Endothelial cell of umbilical vein (primary cell): Measurements from ENCODE around the gene CDH3. TPM values are rescaled to one million over a fixed set of nuclear protein-coding genes. Genes with fewer than 3 reads are reported as not detected.

ENCODE experiments used
- BruUV-seq: library from RNA; stranded (reverse); fragments of 400-500 nt; replicated peaks from 2 replicates; lab custom pipeline; 2021; lab: Mats Ljungman, UMichigan
- CTCF ChIA-PET: fragments of 300-600, 350-600 bp; sonication (Branson Sonifier 250); formaldehyde crosslinking; loops from one replicate; lab custom pipeline; 2021; ENCODE audit warnings: antibody characterized with exemption, inconsistent platforms; lab: Charles Lee
- POLR2A ChIA-PET: fragments of 300-600, 350-600 bp; sonication (Branson Sonifier 250); formaldehyde crosslinking; loops from one replicate; lab custom pipeline; 2021; ENCODE audit warnings: antibody characterized with exemption, inconsistent platforms; lab: Charles Lee
- DNase-seq: peaks from one replicate; pipeline ENCODE4 v3.0.0-alpha.2; 2011; ENCODE audit warnings: low read depth, low spot score
- FAIRE-seq: peaks from 2 replicates; lab custom pipeline; 2011; peaks lifted over from hg19 to GRCh38; lab: Jason Lieb, UNC
- H2AFZ ChIP-seq: 2 replicates; pipeline ENCODE4 v1.6.0; 2012; ENCODE audit warnings: low read depth, low read length, control low read depth, inconsistent platforms
- H3K27ac ChIP-seq: 2 replicates; pipeline ENCODE4 v1.5.1; 2011; ENCODE audit warnings: low read depth, mild to moderate bottlenecking, control low read depth, low read length, moderate library complexity; ENCODE audit not compliant: insufficient read depth
- H3K27me3 ChIP-seq, 2 experiments: 2 replicates each; pipeline versions ENCODE4 v1.6.0 to v1.6.1; 2011; ENCODE audit warnings: low read length in 2 of 2, mixed read lengths in 1 of 2; ENCODE audit not compliant: control insufficient read depth in 2 of 2, insufficient read depth in 2 of 2
- H3K36me3 ChIP-seq, 2 experiments: 2 replicates in 1 of 2; 3 replicates in 1 of 2; pipeline ENCODE4 v1.5.1; 2011; ENCODE audit warnings: low read length in 2 of 2, mild to moderate bottlenecking in 1 of 2, moderate library complexity in 1 of 2; ENCODE audit not compliant: control insufficient read depth in 2 of 2, insufficient read depth in 2 of 2; ENCODE audit errors: extremely low read depth in 1 of 2
- H3K4me1 ChIP-seq: 3 replicates; pipeline ENCODE4 v1.5.1; 2011; ENCODE audit warnings: mild to moderate bottlenecking, low read length; ENCODE audit not compliant: control insufficient read depth, insufficient read depth; ENCODE audit errors: extremely low read depth
- H3K4me2 ChIP-seq: 2 replicates; pipeline ENCODE4 v1.6.1; 2011; ENCODE audit warnings: low read length, control low read depth, mixed read lengths; ENCODE audit not compliant: insufficient read depth
- H3K4me3 ChIP-seq, 3 experiments: fragments of 200-600 bp in 1 of 3; sonication (generic), shearing (Covaris generic) in 1 of 3; replicated peaks in 1 of 3; 2 replicates each; pipeline ENCODE4 v1.5.1; 2011 to 2016; ENCODE audit warnings: control low read depth in 3 of 3, low read length in 3 of 3, mild to moderate bottlenecking in 2 of 3, inconsistent platforms in 1 of 3, low read depth in 1 of 3, moderate library complexity in 1 of 3; ENCODE audit not compliant: insufficient read depth in 1 of 3
- H3K79me2 ChIP-seq: 2 replicates; pipeline ENCODE4 v1.6.0; 2012; ENCODE audit warnings: low read length, inconsistent platforms; ENCODE audit not compliant: control insufficient read depth, insufficient read depth
- H3K9ac ChIP-seq: replicated peaks from 2 replicates; pipeline ENCODE3; 2011; ENCODE audit warnings: low read length, control low read depth; ENCODE audit not compliant: insufficient read depth; ENCODE audit errors: extremely low read depth
- H3K9me1 ChIP-seq: replicated peaks from 3 replicates; pipeline ENCODE4 v1.6.0; 2011; ENCODE audit warnings: mild to moderate bottlenecking, low read length; ENCODE audit not compliant: control insufficient read depth, insufficient read depth; ENCODE audit errors: extremely low read depth
- H3K9me3 ChIP-seq: replicated peaks from 2 replicates; pipeline ENCODE4 v1.5.1; 2012; ENCODE audit warnings: low read length, inconsistent platforms; ENCODE audit not compliant: control insufficient read depth, insufficient read depth
- H4K20me1 ChIP-seq: replicated peaks from 2 replicates; pipeline ENCODE3; 2011; ENCODE audit warnings: mild to moderate bottlenecking, low read length; ENCODE audit not compliant: control insufficient read depth, insufficient read depth; ENCODE audit errors: extremely low read depth
- FOS ChIP-seq: IDR thresholded peaks from 2 replicates; pipeline ENCODE4 v1.6.1; 2011; ENCODE audit warnings: mild to moderate bottlenecking, low read length, moderate library complexity, borderline replicate concordance; ENCODE audit not compliant: insufficient read depth
- GATA2 ChIP-seq: IDR thresholded peaks from 2 replicates; pipeline ENCODE4 v1.7.0; 2011; ENCODE audit warnings: low read depth, mild to moderate bottlenecking, moderate library complexity, mixed read lengths, low read length; ENCODE audit not compliant: insufficient read length, insufficient read depth
- JUN ChIP-seq: IDR thresholded peaks from 2 replicates; pipeline ENCODE4 v1.6.1; 2011; ENCODE audit warnings: borderline replicate concordance, low read depth; ENCODE audit not compliant: insufficient read length, insufficient read depth
- MAX ChIP-seq: IDR thresholded peaks from 2 replicates; pipeline ENCODE4 v1.6.1; 2011; ENCODE audit not compliant: insufficient read depth, insufficient read length
- POLR2A ChIP-seq: IDR thresholded peaks from 2 replicates; pipeline ENCODE4 v1.6.1; 2012; ENCODE audit warnings: low read depth, mild to moderate bottlenecking, control low read depth, low read length
- POLR2AphosphoS5 ChIP-seq: IDR thresholded peaks from 2 replicates; pipeline ENCODE4 v1.6.1; 2012; ENCODE audit warnings: low read depth, mild to moderate bottlenecking, control low read depth, low read length, moderate library complexity; ENCODE audit not compliant: insufficient read depth
- dilution Hi-C: fragments of 300-500 bp; cut with MboI; formaldehyde crosslinking; loops from one replicate; pipeline ENCODE4 v1.15.0; 2019; ENCODE audit warnings: low sequenced_read_pairs; ENCODE audit not compliant: extremely low pct_ligation_motif_present
- intact Hi-C: fragments of 100-400 bp; cut with micrococcal nuclease; formaldehyde crosslinking; loops from one replicate; pipeline ENCODE4 v1.10.0; 2022
- polyA plus RNA-seq, 4 experiments: library from polyadenylated mRNA; depleted of rRNA in 3 of 4; stranded (reverse) in 3 of 4; unstranded in 1 of 4; fragments of >200 nt; gene quantifications; 2 replicates each; pipeline versions ENCODE4 v1.2.1 to v1.2.3, GENCODE V29; 2011 to 2012; ENCODE audit warnings: missing spikeins in 1 of 4
- total RNA-seq: library from RNA; stranded (reverse); gene quantifications from 2 replicates; pipeline ENCODE4 v1.2.3, GENCODE V29; 2021
- TF ChIP-seq, protein P1 (sequence below), 2 donors: IDR thresholded peaks; 1 replicate in 1 of 2; 2 replicates in 1 of 2; pipeline ENCODE4 v1.5.1; 2011; ENCODE audit warnings: low read length in 2 of 2, mild to moderate bottlenecking in 2 of 2, moderate library complexity in 2 of 2, control low read depth in 1 of 2, inconsistent platforms in 1 of 2, low read depth in 1 of 2; ENCODE audit not compliant: insufficient read depth in 1 of 2; ENCODE audit errors: extremely low read depth in 1 of 2

The CDH3 gene
- total and polyA plus RNA-seq, 2 donors (not counting 3 experiments of a cell fraction or from before 2014, with no cell fraction given): 0.03 TPM; not detected in 1

DNA sequence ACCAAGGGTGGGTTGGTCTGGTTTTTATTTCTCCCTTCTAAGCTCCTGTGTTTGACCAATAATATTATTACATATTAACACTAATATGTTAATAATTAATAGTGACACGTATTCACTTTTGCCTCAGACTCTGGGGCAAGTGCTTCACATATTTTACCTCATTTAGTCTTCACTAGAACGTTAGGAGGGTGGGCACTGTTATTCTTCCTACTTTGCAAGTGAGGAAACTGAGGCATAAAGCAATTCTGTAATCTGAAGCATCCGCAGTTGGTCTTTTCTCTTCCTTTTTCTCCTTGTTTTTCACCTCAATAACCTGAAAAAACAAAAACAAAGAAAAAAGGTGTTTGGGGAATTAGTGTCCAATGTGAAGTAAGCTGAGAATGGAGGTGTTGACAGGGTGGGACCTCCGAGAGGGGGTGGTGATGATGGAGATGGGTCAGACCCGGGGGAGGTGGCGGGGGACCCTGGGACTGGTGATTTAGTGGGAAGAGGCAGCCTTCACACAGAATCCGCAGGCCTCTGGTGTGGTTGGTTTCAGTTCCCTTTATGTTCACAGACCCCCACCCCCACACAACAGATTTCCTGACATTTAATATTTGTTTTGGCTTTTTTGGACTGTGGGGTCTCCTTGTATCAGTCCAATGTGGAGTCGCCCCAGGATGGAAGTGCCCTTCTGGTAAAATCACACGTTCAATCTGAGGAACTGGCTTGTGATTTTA lies 95.7 kb downstream of the CDH3 start:
- Histone ChIP-seq H3K9ac (no peak overlapping the region), H3K4me2 (no peak overlapping the region), H3K4me1 (no peaks in the 10 kb centered on the region), H3K9me3 (no peaks in the 10 kb centered on the region), H3K4me3 (no peak overlapping the region), H3K27me3 (peaks cover 26 to 33% of the 10 kb centered on the region in 2 experiments), H3K79me2 (no peaks in the 10 kb centered on the region), H3K36me3 (no peaks in the 10 kb centered on the region), H2AFZ (no peak overlapping the region), H3K9me1 (no peaks in the 10 kb centered on the region), H4K20me1 (no peaks in the 10 kb centered on the region), H3K27ac (no peak overlapping the region)
- TF ChIP-seq POLR2AphosphoS5 (no peak), MAX (no peak), JUN (no peak), POLR2A (no peak), GATA2 (no peak)
- ChIA-PET POLR2A (no interaction called here), CTCF (interaction anchor here (0.6 kb wide), 1 partner anchor 212 kb away, joined by 3 read pairs; no protein-coding TSS in a partner anchor)
- no TSS peak for BruUV-seq
- intact Hi-C loops (no loop called here), dilution Hi-C loops (no loop called here)
- no peak for DNase-seq
- no peak for FAIRE-seq

DNA sequence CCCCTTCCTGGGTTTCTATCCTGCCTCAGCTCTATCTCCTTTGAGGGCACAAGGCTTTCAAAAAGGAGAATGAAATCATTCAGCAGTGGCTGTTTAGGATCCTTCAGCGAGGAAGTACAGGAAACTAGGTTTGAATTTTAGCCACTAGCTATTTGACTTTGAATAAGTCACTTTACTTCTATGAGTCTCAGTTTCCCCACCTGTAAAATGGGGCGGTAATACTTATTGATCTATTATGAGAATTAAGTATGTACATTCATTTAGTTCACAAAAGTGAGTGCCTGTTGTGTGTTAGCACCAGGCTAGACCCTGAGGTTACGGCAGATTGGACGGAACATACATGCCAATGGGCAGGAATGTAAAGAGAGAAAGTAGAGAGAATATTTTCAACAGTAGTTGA lies 98.6 kb downstream of the CDH3 start:
- H3K36me3 ChIP-seq: no peaks in the 10 kb centered on the region
- FAIRE-seq: no peak
- ChIA-PET CTCF (interaction anchor here (1.1 to 1.5 kb wide), 2 partner anchors 67 to 153 kb away, joined by 3 read pairs; no protein-coding TSS in a partner anchor), POLR2A (no interaction called here)
- no peaks in the 10 kb centered on the region for H4K20me1 ChIP-seq
- H3K9me3 ChIP-seq: no peaks in the 10 kb centered on the region
- H3K9ac ChIP-seq: no peak overlapping the region
- no peaks in the 10 kb centered on the region for H3K9me1 ChIP-seq
- intact Hi-C loops (no loop called here), dilution Hi-C loops (no loop called here)
- TF ChIP-seq, protein P1, sequence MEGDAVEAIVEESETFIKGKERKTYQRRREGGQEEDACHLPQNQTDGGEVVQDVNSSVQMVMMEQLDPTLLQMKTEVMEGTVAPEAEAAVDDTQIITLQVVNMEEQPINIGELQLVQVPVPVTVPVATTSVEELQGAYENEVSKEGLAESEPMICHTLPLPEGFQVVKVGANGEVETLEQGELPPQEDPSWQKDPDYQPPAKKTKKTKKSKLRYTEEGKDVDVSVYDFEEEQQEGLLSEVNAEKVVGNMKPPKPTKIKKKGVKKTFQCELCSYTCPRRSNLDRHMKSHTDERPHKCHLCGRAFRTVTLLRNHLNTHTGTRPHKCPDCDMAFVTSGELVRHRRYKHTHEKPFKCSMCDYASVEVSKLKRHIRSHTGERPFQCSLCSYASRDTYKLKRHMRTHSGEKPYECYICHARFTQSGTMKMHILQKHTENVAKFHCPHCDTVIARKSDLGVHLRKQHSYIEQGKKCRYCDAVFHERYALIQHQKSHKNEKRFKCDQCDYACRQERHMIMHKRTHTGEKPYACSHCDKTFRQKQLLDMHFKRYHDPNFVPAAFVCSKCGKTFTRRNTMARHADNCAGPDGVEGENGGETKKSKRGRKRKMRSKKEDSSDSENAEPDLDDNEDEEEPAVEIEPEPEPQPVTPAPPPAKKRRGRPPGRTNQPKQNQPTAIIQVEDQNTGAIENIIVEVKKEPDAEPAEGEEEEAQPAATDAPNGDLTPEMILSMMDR (IDR thresholded peaks at IDR 0.05; ENCODE audit: extremely low read depth in 1 of 2, insufficient read depth in 1 of 2, low read depth in 1 of 2, low read length in 2 of 2): no peak
- TF ChIP-seq POLR2AphosphoS5 (no peak), POLR2A (no peak), JUN (no peak), FOS (no peak)
- H3K27ac ChIP-seq: no peak overlapping the region
- no peak overlapping the region for H3K4me2 ChIP-seq
- H3K27me3 ChIP-seq: peaks cover 3 to 12% of the 10 kb centered on the region in 2 experiments
- no peak for DNase-seq
- no peaks in the 10 kb centered on the region for H3K4me1 ChIP-seq
- H2AFZ ChIP-seq: no peak overlapping the region
- H3K4me3 ChIP-seq: no peak overlapping the region
- BruUV-seq: no TSS peak
- H3K79me2 ChIP-seq: no peaks in the 10 kb centered on the region
